Measurements from ENCODE around the gene TLCD3A. TPM values are rescaled to one million over a fixed set of nuclear protein-coding genes. Genes with fewer than 3 reads are reported as not detected.

The TLCD3A gene
- total and polyA plus RNA-seq, 9 of the 15 experiments (the other 6 are each of a cell fraction or from before 2014, with no cell fraction given): 1.3 to 13.5 (median 7.3) TPM

DNA sequence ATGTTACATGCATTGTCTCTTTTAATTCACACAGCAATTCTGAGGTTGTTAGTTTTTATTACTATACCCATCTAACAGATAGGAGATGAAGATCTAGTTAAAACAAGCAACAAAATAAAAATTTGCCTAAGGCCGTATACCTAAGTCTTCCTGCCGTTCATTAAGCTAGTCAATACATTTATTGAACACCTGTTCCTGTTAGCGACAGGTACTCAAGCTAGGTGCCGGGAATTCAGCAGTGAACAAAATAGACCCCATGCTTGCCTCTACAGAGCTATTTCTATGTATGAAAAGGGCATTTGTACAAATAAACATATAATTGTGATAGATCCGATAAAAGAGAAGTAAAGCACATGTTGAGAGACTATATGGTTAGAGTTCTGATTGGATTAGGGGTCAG is 14.3 kb upstream of the TLCD3A start (continued):
- TF ChIP-seq, protein P1, sequence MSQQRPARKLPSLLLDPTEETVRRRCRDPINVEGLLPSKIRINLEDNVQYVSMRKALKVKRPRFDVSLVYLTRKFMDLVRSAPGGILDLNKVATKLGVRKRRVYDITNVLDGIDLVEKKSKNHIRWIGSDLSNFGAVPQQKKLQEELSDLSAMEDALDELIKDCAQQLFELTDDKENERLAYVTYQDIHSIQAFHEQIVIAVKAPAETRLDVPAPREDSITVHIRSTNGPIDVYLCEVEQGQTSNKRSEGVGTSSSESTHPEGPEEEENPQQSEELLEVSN (IDR thresholded peaks at IDR 0.05; ENCODE audit: borderline replicate concordance in 1 of 2, extremely low read depth in 1 of 2, insufficient read depth in 1 of 2, insufficient read length in 1 of 2, low read depth in 1 of 2, low read length in 1 of 2, poor library complexity in 1 of 2, severe bottlenecking in 1 of 2): no peak
- TF ChIP-seq ZNF75A (CRISPR knock-in tag; IDR thresholded peaks at IDR 0.05) (no peak), RERE (CRISPR knock-in tag; IDR thresholded peaks at IDR 0.05; ENCODE audit: borderline replicate concordance) (no peak), TAL1 (IDR thresholded peaks at IDR 0.05) (no peak), GATAD2B (IDR thresholded peaks at IDR 0.05; ENCODE audit: borderline replicate concordance) (no peak), ZMIZ1 (IDR thresholded peaks at IDR 0.05; ENCODE audit: low read depth in 2 of 2, low read length in 2 of 2) (no peak), RB1 (IDR thresholded peaks at IDR 0.05; ENCODE audit: low read depth) (no peak)
- TF ChIP-seq, protein P2, sequence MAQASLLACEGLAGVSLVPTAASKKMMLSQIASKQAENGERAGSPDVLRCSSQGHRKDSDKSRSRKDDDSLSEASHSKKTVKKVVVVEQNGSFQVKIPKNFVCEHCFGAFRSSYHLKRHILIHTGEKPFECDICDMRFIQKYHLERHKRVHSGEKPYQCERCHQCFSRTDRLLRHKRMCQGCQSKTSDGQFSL (CRISPR knock-in tag; IDR thresholded peaks at IDR 0.05): no peak
- TF ChIP-seq, protein P2 (tag; IDR thresholded peaks at IDR 0.05): no peak
- TF ChIP-seq, protein P3, sequence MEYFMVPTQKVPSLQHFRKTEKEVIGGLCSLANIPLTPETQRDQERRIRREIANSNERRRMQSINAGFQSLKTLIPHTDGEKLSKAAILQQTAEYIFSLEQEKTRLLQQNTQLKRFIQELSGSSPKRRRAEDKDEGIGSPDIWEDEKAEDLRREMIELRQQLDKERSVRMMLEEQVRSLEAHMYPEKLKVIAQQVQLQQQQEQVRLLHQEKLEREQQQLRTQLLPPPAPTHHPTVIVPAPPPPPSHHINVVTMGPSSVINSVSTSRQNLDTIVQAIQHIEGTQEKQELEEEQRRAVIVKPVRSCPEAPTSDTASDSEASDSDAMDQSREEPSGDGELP (CRISPR knock-in tag; IDR thresholded peaks at IDR 0.05; ENCODE audit: borderline replicate concordance): no peak
- TF ChIP-seq, protein P4, sequence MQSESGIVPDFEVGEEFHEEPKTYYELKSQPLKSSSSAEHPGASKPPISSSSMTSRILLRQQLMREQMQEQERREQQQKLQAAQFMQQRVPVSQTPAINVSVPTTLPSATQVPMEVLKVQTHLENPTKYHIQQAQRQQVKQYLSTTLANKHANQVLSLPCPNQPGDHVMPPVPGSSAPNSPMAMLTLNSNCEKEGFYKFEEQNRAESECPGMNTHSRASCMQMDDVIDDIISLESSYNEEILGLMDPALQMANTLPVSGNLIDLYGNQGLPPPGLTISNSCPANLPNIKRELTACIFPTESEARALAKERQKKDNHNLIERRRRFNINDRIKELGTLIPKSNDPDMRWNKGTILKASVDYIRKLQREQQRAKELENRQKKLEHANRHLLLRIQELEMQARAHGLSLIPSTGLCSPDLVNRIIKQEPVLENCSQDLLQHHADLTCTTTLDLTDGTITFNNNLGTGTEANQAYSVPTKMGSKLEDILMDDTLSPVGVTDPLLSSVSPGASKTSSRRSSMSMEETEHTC (IDR thresholded peaks at IDR 0.05): no peak

All from K562 (cell line).